Prostate gland (tissue), 2 donors: Measurements from ENCODE around the gene PUS7L.

Experiments
- CTCF ChIP-seq, 4 experiments: fragments of 200-600 bp in 2 of 4; fragments of 450-650 bp in 2 of 4; sonication (generic) in 2 of 4; IDR thresholded peaks; 1 replicate in 3 of 4; 2 replicates in 1 of 4; pipeline ENCODE4 v1.5.1; 2016 to 2019; ENCODE audit warnings: antibody characterized with exemption in 4 of 4, mild to moderate bottlenecking in 2 of 4, moderate library complexity in 2 of 4
- POLR2A ChIP-seq: fragments of 450-650 bp; IDR thresholded peaks from one replicate; pipeline ENCODE4 v1.6.1; 2016; ENCODE audit warnings: antibody characterized with exemption, mild to moderate bottlenecking
- POLR2AphosphoS5 ChIP-seq: sonication (generic); formaldehyde crosslinking; IDR thresholded peaks from one replicate; pipeline ENCODE4 v1.6.1; 2017; ENCODE audit warnings: antibody characterized with exemption

GRCh38 chr12:43737646-43738045 lies 20.9 kb downstream of the PUS7L start:
- TF ChIP-seq POLR2A (no peak), CTCF (IDR thresholded peaks at IDR 0.05) (no peak), POLR2AphosphoS5 (no peak)
